Karpas-422 (cell line): ENCODE data around the gene MICALL1. TPM values are rescaled to one million over a fixed set of nuclear protein-coding genes. Genes with fewer than 3 reads are reported as not detected.

Source experiments
- DNase-seq: peaks from one replicate; pipeline ENCODE4 v3.0.0-alpha.2; 2015
- H2AFZ ChIP-seq: fragments of 200-600 bp; sonication (generic); 2 replicates; pipeline ENCODE4 v1.6.1; 2014; ENCODE audit warnings: antibody characterized with exemption, low read length, mixed read lengths
- H3K27ac ChIP-seq: fragments of 200-600 bp; sonication (generic); 2 replicates; pipeline ENCODE4 v1.5.1; 2014; ENCODE audit warnings: mild to moderate bottlenecking, low read length, moderate library complexity
- H3K27me3 ChIP-seq: fragments of 200-600 bp; sonication (generic); 2 replicates; pipeline ENCODE4 v1.6.1; 2014; ENCODE audit warnings: low read length, mixed read lengths
- H3K36me3 ChIP-seq: fragments of 200-600 bp; sonication (generic); 2 replicates; pipeline ENCODE4 v1.6.1; 2014; ENCODE audit warnings: low read length, mixed read lengths; ENCODE audit not compliant: insufficient read depth
- H3K4me1 ChIP-seq: fragments of 200-600 bp; sonication (generic); 2 replicates; pipeline ENCODE4 v1.6.1; 2014; ENCODE audit warnings: mild to moderate bottlenecking, low read length, mixed read lengths
- H3K4me2 ChIP-seq: fragments of 200-600 bp; sonication (generic); 2 replicates; pipeline ENCODE4 v1.6.1; 2014; ENCODE audit warnings: low read length, low read depth, mild to moderate bottlenecking; ENCODE audit not compliant: poor library complexity, severe bottlenecking
- H3K4me3 ChIP-seq: fragments of 200-600 bp; sonication (generic); 2 replicates; pipeline ENCODE4 v1.5.1; 2014; ENCODE audit warnings: mild to moderate bottlenecking, antibody characterized with exemption, low read length, mixed read lengths
- H3K79me2 ChIP-seq: fragments of 200-600 bp; sonication (generic); 2 replicates; pipeline ENCODE4 v1.6.1; 2014; ENCODE audit warnings: mild to moderate bottlenecking, low read length, mixed read lengths
- H3K9ac ChIP-seq: fragments of 200-600 bp; sonication (generic); 2 replicates; pipeline ENCODE4 v1.6.0; 2014; ENCODE audit warnings: low read length
- H3K9me2 ChIP-seq: fragments of 200-600 bp; sonication (generic), shearing (Covaris generic); replicated peaks from 2 replicates; pipeline ENCODE4 v1.6.0; 2014; ENCODE audit warnings: mild to moderate bottlenecking, low read length, moderate library complexity; ENCODE audit not compliant: insufficient read depth
- H3K9me3 ChIP-seq: fragments of 300-700, 200-600 bp; sonication (generic); 2 replicates; pipeline ENCODE4 v1.6.1; 2014; ENCODE audit warnings: low read length, mixed read lengths
- H4K20me1 ChIP-seq: fragments of 200-600 bp; sonication (generic); 2 replicates; pipeline ENCODE4 v1.6.1; 2014; ENCODE audit warnings: mild to moderate bottlenecking, antibody characterized with exemption, low read length, low read depth; ENCODE audit not compliant: insufficient read depth
- total RNA-seq: library from RNA; depleted of rRNA; stranded (reverse); fragments of >200 nt; shearing (Covaris generic); gene quantifications from 2 replicates; pipeline ENCODE4 v1.2.3, GENCODE V29; 2014; ENCODE audit warnings: low replicate concordance

Gene MICALL1
- total RNA-seq, 1 experiment from 2014 or later: 14.3 TPM

DNA sequence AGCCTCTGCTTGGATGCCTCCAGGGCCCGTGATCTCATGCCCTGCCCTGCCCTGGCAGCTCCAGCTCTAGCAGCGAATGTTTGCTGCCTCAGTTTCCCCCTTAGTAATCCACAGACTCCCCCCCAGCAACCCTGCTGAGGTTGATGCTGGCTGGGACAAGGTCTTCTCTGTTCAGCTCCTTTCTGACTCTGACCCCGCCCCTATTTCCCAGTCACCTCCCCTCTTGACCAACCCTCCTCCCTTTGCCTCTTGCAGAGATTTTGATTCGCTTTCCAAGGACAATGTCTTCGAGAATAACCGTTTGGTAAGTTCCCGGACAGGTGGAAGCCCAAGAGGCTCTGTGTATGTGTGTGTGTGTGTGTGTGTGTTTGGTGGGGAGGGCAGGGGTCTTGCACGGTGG, 5.6 kb downstream of the MICALL1 start:
- no peak for DNase-seq
- Histone ChIP-seq H3K9me3 (no peaks in the 10 kb centered on the region), H3K79me2 (peaks cover 22% of the 10 kb centered on the region), H3K4me3 (no peak overlapping the region), H3K9ac (no peak overlapping the region), H3K27ac (no peak overlapping the region), H3K4me2 (no peak overlapping the region), H3K9me2 (no peaks in the 10 kb centered on the region), H2AFZ (no peak overlapping the region), H3K36me3 (no peaks in the 10 kb centered on the region), H4K20me1 (no peaks in the 10 kb centered on the region; the same call in 1 of the 2 replicates), H3K4me1 (peaks cover 12% of the 10 kb centered on the region), H3K27me3 (no peaks in the 10 kb centered on the region)

DNA sequence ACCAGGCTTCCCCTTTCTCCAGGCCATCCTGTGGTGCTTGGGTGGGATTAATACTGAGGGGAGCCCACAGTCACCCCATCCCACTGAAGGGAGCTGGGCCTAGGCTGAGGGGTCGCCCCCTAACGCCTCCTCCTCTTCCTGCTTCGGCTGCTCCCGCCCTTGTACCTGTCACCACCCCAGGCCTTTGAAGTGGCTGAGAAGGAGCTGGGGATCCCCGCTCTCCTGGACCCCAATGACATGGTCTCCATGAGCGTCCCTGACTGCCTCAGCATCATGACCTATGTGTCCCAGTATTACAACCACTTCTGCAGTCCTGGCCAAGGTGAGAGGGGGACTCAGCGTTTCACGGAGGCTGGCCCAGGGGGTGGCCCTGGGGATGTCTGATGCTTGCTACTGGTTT, 6.1 kb downstream of the MICALL1 start:
- no peaks in the 10 kb centered on the region for H3K36me3 ChIP-seq
- no peaks in the 10 kb centered on the region; the same call in 1 of the 2 replicates for H4K20me1 ChIP-seq
- H3K9me3 ChIP-seq: no peaks in the 10 kb centered on the region
- no peaks in the 10 kb centered on the region for H3K9me2 ChIP-seq
- H3K27ac ChIP-seq: no peak overlapping the region
- H3K4me2 ChIP-seq: no peak overlapping the region
- no peak overlapping the region for H3K9ac ChIP-seq
- no peaks in the 10 kb centered on the region for H3K27me3 ChIP-seq
- no peak for DNase-seq
- H3K4me1 ChIP-seq: peaks cover 7% of the 10 kb centered on the region
- H3K4me3 ChIP-seq: no peak overlapping the region
- no peak overlapping the region for H2AFZ ChIP-seq
- H3K79me2 ChIP-seq: peaks cover 17% of the 10 kb centered on the region

DNA sequence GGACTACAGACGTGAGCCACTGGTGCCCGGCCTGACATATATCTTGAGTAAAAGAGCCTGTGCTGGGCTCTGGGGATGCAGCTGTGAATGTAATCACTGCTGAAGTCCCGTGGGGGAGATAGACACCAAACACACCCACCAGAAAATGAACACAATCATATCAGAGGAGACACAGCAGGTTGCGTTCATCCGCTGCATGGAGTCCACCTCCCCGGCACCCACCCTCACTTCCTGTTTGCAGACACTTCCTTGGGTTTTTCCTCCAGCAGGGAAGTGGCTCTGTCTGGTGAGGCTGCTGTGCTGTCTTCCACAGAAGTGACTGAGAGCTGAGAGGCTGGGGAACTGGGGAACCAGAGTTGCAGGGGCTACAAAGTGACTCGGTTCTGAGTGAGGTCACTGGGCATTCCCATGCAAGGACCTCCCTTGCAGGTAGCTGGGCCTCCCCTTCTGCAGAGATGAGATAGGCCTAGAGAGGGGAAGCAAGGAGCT, 7.2 kb downstream of the MICALL1 start:
- no peak overlapping the region for H3K4me3 ChIP-seq
- no peak overlapping the region for H3K27ac ChIP-seq
- no peak overlapping the region for H3K4me2 ChIP-seq

GRCh38 chr22:37916311-37916710, 10.2 kb downstream of the MICALL1 start:
- Histone ChIP-seq H2AFZ (no peak overlapping the region), H3K4me3 (no peak overlapping the region), H3K9ac (no peak overlapping the region), H4K20me1 (no peaks in the 10 kb centered on the region), H3K79me2 (no peaks in the 10 kb centered on the region), H3K27me3 (no peaks in the 10 kb centered on the region), H3K36me3 (no peaks in the 10 kb centered on the region), H3K27ac (no peak overlapping the region), H3K9me2 (no peaks in the 10 kb centered on the region), H3K4me2 (no peak overlapping the region), H3K9me3 (no peaks in the 10 kb centered on the region), H3K4me1 (no peaks in the 10 kb centered on the region)
- no peak for DNase-seq

More for the DNA sequence above, 7.2 kb downstream of the MICALL1 start:
- no peak overlapping the region for H2AFZ ChIP-seq
- H3K36me3 ChIP-seq: no peaks in the 10 kb centered on the region
- no peaks in the 10 kb centered on the region for H3K9me2 ChIP-seq
- H3K9me3 ChIP-seq: no peaks in the 10 kb centered on the region
- no peaks in the 10 kb centered on the region for H3K4me1 ChIP-seq
- DNase-seq: no peak
- H3K79me2 ChIP-seq: peaks cover 6% of the 10 kb centered on the region
- H3K9ac ChIP-seq: no peak overlapping the region
- H4K20me1 ChIP-seq: no peaks in the 10 kb centered on the region
- no peaks in the 10 kb centered on the region for H3K27me3 ChIP-seq

GRCh38 chr22:37917874-37918548, 11.9 kb downstream of the MICALL1 start:
- Histone ChIP-seq H3K36me3 (no peaks in the 10 kb centered on the region), H3K9me2 (no peaks in the 10 kb centered on the region), H3K4me3 (no peak overlapping the region), H3K27ac (no peak overlapping the region), H4K20me1 (no peaks in the 10 kb centered on the region), H3K4me2 (no peak overlapping the region), H3K79me2 (no peaks in the 10 kb centered on the region), H3K4me1 (no peaks in the 10 kb centered on the region), H2AFZ (no peak overlapping the region), H3K9me3 (no peaks in the 10 kb centered on the region), H3K27me3 (no peaks in the 10 kb centered on the region), H3K9ac (no peak overlapping the region)
- DNase-seq: no peak

DNA sequence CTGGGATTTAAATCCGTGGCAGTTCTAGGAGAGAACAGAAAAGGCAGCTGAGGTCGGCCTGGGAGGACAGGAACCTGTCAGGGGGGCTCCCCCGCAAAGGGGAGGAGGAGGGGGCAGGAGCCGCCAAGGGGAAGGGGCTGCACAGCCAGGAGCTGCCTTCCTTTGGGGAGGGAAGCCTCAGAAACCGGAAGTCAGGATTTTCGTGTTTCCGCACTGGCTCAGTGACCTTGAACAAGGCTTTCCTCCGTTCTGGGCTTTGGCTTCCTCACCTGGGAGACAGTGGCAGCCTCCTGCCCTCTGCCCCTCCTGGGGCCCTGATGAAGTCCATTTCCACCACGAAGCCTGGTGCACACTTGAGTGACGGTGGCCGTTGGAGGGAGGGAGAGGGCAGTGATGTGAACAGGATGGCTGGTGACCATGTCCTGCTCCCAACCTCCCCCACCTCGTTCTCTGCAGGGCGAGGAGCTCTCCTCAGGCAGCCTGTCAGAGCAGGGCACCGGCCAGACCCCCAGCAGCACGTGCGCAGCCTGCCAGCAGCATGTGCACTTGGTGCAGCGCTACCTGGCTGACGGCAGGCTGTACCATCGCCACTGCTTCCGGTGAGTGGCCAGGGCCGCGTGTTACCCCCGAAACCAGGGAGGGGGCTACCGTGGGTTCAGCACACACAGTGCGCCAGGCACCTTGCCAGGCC, 12.6 kb downstream of the MICALL1 start:
- Histone ChIP-seq H3K4me1 (peaks cover 3% of the 10 kb centered on the region; the same call in 1 of the 2 replicates), H3K27ac (no peak overlapping the region), H3K36me3 (no peaks in the 10 kb centered on the region), H3K9me2 (no peaks in the 10 kb centered on the region), H3K9ac (no peak overlapping the region), H3K4me2 (no peak overlapping the region), H3K9me3 (no peaks in the 10 kb centered on the region), H3K27me3 (no peaks in the 10 kb centered on the region), H2AFZ (no peak overlapping the region), H4K20me1 (no peaks in the 10 kb centered on the region), H3K79me2 (no peaks in the 10 kb centered on the region), H3K4me3 (no peak overlapping the region)
- no peak for DNase-seq

DNA sequence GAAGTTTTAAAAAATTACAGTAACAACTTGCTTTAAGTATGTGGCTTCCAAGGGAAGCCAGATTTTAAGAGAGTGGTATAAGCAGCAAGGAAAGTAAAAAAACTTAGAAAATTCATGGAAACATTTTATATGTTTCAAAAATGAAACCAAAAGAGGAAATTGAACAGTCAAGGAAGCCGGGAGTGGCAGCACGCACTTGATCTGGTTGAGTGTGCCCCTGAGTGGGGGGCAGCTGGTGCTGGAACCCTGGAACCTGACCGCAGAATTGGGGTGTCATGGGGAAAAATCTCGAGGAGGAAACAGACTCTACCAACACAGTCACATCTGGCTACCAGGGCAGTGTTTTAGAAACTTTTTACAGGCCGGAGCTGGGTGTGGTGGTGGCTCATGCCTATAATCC, 14.0 kb downstream of the MICALL1 start:
- H3K4me3 ChIP-seq: no peak overlapping the region
- DNase-seq: no peak
- H2AFZ ChIP-seq: no peak overlapping the region
- no peaks in the 10 kb centered on the region for H3K79me2 ChIP-seq
- H4K20me1 ChIP-seq: no peaks in the 10 kb centered on the region
- no peak overlapping the region for H3K4me2 ChIP-seq
- H3K36me3 ChIP-seq: no peaks in the 10 kb centered on the region
- H3K27ac ChIP-seq: no peak overlapping the region
- no peak overlapping the region for H3K9ac ChIP-seq
- H3K9me2 ChIP-seq: no peaks in the 10 kb centered on the region
- no peaks in the 10 kb centered on the region for H3K27me3 ChIP-seq
- H3K4me1 ChIP-seq: peaks cover 7% of the 10 kb centered on the region
- H3K9me3 ChIP-seq: no peaks in the 10 kb centered on the region

DNA sequence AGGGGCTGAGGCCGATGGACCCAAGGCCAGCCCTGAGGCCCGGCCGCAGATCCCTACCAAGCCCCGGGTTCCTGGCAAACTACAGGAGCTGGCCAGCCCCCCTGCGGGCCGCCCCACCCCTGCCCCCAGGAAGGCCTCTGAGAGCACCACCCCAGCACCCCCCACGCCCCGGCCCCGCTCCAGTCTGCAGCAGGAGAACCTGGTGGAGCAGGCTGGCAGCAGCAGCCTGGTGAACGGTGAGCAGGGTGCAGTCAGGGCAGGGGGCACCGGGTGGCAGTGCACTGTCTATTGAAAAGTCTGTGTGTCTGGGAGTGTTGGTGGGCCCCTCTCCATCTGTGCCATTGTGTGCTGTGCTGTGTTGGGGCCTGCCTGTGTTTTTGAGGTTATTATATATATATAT, 16.1 kb downstream of the MICALL1 start:
- H3K4me3 ChIP-seq: no peak overlapping the region
- H4K20me1 ChIP-seq: no peaks in the 10 kb centered on the region
- no peak overlapping the region for H3K9ac ChIP-seq
- H2AFZ ChIP-seq: no peak overlapping the region
- no peak for DNase-seq
- no peaks in the 10 kb centered on the region for H3K9me2 ChIP-seq
- H3K79me2 ChIP-seq: no peaks in the 10 kb centered on the region
- H3K27ac ChIP-seq: no peak overlapping the region
- no peaks in the 10 kb centered on the region for H3K9me3 ChIP-seq
- no peak overlapping the region for H3K4me2 ChIP-seq
- H3K27me3 ChIP-seq: no peaks in the 10 kb centered on the region
- peaks cover 7% of the 10 kb centered on the region for H3K4me1 ChIP-seq
- no peaks in the 10 kb centered on the region; the same call in 1 of the 2 replicates for H3K36me3 ChIP-seq
